GM12878 (cell line): ENCODE measurements around the gene VWA8.

ENCODE experiments used
- FOXK2 ChIP-seq: fragments of 450-650 bp; IDR thresholded peaks from 2 replicates; pipeline ENCODE4 v1.6.1; 2017; ENCODE audit warnings: mild to moderate bottlenecking, moderate library complexity
- POLR2AphosphoS5 ChIP-seq: IDR thresholded peaks from 2 replicates; pipeline ENCODE4 v1.6.1; 2011; ENCODE audit warnings: mild to moderate bottlenecking, low read length, inconsistent platforms
- POU2F2 ChIP-seq: IDR thresholded peaks from 3 replicates; pipeline ENCODE4 v1.6.1; 2011; ENCODE audit warnings: low read depth, mild to moderate bottlenecking, low read length, borderline replicate concordance
- RBBP5 ChIP-seq: fragments of 200-600 bp; sonication (generic); conservative IDR thresholded peaks from 2 replicates; pipeline ENCODE4 v1.6.1; 2016
- SIN3A ChIP-seq: IDR thresholded peaks from 2 replicates; pipeline ENCODE4 v1.6.1; 2012; ENCODE audit warnings: low read depth, low read length, improper control_type of control experiment
- TF ChIP-seq, protein P1 (sequence below), 3 experiments: IDR thresholded peaks in 2 of 3; conservative IDR thresholded peaks in 1 of 3; 2 replicates each; pipeline ENCODE4 v1.5.1; 2011; ENCODE audit warnings: low read depth in 3 of 3, low read length in 3 of 3, mild to moderate bottlenecking in 3 of 3, control low read depth in 2 of 3, moderate library complexity in 2 of 3, inconsistent platforms in 1 of 3, mixed read lengths in 1 of 3; ENCODE audit not compliant: control insufficient read depth in 2 of 3, insufficient read depth in 1 of 3; ENCODE audit errors: extremely low read depth in 1 of 3
- TF ChIP-seq, protein P2 (sequence below): fragments of 450-650 bp; IDR thresholded peaks from 2 replicates; pipeline ENCODE4 v1.6.1; 2017; ENCODE audit warnings: mild to moderate bottlenecking, moderate library complexity
- TF ChIP-seq, protein P3 (sequence below): fragments of 450-650 bp; IDR thresholded peaks from 2 replicates; pipeline ENCODE4 v1.6.1; 2017; ENCODE audit warnings: borderline replicate concordance
- TF ChIP-seq, protein P4 (sequence below): fragments of 450-650 bp; IDR thresholded peaks from 2 replicates; pipeline ENCODE4 v1.6.1; 2016; ENCODE audit warnings: mild to moderate bottlenecking

DNA sequence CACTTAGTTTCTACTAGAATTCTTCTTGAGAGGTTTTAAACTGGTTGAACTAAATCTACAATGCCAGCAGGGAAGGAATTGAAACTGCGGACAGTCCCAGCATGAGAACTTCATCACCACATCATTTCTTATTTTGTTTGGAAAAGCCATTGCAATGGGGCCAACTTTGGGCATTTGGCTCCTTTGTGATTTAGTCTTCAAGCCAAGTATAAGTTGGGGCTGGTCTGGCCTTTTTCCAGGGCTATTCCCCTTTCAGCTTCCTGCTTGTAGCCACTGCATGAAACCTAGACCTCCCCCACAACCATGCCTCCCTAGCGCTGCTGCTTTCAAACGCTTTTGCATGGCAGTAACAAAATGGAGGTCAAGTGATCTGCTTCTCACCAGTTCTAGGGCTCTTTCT, 361.3 kb downstream of the VWA8 start:
- TF ChIP-seq, protein P1, sequence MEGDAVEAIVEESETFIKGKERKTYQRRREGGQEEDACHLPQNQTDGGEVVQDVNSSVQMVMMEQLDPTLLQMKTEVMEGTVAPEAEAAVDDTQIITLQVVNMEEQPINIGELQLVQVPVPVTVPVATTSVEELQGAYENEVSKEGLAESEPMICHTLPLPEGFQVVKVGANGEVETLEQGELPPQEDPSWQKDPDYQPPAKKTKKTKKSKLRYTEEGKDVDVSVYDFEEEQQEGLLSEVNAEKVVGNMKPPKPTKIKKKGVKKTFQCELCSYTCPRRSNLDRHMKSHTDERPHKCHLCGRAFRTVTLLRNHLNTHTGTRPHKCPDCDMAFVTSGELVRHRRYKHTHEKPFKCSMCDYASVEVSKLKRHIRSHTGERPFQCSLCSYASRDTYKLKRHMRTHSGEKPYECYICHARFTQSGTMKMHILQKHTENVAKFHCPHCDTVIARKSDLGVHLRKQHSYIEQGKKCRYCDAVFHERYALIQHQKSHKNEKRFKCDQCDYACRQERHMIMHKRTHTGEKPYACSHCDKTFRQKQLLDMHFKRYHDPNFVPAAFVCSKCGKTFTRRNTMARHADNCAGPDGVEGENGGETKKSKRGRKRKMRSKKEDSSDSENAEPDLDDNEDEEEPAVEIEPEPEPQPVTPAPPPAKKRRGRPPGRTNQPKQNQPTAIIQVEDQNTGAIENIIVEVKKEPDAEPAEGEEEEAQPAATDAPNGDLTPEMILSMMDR (IDR thresholded peaks at IDR 0.05 in 2 of 3, conservative IDR thresholded peaks at IDR 0.05 in 1 of 3; ENCODE audit: control insufficient read depth in 2 of 3, extremely low read depth in 1 of 3, insufficient read depth in 1 of 3, low read depth in 3 of 3, low read length in 3 of 3): no peak
- no peak for TF ChIP-seq RBBP5
- TF ChIP-seq, protein P2, sequence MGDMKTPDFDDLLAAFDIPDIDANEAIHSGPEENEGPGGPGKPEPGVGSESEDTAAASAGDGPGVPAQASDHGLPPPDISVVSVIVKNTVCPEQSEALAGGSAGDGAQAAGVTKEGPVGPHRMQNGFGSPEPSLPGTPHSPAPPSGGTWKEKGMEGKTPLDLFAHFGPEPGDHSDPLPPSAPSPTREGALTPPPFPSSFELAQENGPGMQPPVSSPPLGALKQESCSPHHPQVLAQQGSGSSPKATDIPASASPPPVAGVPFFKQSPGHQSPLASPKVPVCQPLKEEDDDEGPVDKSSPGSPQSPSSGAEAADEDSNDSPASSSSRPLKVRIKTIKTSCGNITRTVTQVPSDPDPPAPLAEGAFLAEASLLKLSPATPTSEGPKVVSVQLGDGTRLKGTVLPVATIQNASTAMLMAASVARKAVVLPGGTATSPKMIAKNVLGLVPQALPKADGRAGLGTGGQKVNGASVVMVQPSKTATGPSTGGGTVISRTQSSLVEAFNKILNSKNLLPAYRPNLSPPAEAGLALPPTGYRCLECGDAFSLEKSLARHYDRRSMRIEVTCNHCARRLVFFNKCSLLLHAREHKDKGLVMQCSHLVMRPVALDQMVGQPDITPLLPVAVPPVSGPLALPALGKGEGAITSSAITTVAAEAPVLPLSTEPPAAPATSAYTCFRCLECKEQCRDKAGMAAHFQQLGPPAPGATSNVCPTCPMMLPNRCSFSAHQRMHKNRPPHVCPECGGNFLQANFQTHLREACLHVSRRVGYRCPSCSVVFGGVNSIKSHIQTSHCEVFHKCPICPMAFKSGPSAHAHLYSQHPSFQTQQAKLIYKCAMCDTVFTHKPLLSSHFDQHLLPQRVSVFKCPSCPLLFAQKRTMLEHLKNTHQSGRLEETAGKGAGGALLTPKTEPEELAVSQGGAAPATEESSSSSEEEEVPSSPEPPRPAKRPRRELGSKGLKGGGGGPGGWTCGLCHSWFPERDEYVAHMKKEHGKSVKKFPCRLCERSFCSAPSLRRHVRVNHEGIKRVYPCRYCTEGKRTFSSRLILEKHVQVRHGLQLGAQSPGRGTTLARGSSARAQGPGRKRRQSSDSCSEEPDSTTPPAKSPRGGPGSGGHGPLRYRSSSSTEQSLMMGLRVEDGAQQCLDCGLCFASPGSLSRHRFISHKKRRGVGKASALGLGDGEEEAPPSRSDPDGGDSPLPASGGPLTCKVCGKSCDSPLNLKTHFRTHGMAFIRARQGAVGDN: no peak
- TF ChIP-seq POLR2AphosphoS5: no peak
- TF ChIP-seq, protein P3, sequence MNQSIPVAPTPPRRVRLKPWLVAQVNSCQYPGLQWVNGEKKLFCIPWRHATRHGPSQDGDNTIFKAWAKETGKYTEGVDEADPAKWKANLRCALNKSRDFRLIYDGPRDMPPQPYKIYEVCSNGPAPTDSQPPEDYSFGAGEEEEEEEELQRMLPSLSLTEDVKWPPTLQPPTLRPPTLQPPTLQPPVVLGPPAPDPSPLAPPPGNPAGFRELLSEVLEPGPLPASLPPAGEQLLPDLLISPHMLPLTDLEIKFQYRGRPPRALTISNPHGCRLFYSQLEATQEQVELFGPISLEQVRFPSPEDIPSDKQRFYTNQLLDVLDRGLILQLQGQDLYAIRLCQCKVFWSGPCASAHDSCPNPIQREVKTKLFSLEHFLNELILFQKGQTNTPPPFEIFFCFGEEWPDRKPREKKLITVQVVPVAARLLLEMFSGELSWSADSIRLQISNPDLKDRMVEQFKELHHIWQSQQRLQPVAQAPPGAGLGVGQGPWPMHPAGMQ: no peak
- TF ChIP-seq, protein P4, sequence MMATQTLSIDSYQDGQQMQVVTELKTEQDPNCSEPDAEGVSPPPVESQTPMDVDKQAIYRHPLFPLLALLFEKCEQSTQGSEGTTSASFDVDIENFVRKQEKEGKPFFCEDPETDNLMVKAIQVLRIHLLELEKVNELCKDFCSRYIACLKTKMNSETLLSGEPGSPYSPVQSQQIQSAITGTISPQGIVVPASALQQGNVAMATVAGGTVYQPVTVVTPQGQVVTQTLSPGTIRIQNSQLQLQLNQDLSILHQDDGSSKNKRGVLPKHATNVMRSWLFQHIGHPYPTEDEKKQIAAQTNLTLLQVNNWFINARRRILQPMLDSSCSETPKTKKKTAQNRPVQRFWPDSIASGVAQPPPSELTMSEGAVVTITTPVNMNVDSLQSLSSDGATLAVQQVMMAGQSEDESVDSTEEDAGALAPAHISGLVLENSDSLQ: no peak
- no peak for TF ChIP-seq SIN3A
- no peak for TF ChIP-seq POU2F2
- TF ChIP-seq FOXK2: no peak
